Measurements from ENCODE around the gene RABL6. TPM values are rescaled to one million over a fixed set of nuclear protein-coding genes. Genes with fewer than 3 reads are reported as not detected.

Gene RABL6
- total RNA-seq, 4 donors from 2014 or later: 54.9 to 70.7 (median 61.5) TPM

DNA sequence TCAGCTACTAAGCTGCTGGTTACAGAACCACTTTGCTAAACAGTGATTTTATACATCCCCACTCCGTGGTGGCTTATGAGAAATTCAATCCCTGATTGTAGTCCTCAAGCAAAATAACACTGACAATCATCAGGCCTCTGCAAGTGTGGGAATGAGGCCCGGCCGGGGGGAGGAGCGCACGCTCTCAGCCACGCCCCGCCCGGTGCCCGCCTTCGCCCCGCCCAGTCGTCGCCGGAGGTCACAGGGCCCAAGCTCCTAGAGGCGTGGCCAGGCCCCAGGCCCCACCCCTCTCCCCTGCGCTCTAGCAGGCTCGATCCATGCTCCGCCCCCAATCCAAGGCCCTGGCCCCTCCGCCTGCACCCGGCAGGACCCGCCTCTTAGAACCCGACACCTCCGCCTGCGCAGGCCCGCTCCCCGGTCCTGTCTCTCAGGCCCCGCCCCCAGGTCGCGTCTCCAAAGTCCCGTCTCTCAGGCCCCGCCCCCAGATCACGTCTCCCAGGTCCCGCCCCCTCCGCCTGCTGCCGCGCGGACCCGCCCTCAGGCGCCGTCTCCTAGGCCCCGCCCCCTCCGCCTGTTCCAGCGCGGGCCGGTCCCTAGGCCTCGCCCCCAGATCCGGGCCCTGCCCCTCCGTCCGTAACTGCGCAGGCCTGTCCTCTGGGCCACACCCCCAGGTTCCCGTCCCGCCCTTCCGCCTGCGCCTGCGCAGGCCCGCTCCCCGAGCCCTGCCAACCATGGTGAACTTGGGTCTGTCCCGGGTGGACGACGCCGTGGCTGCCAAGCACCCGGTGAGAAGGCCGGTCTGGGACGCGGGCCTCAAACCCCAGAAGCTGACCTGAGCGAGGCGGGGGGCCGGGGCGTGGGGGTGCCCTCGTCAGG, 16.9 kb upstream of the RABL6 start, which contains the start of gene TMEM141:
TMEM141 (plus strand) TSS at position 705 of the 876 bp plus-strand sequence; CDS start at position 732, 27 bp downstream.
- peak in 3 of 4 donors; percentile 59 to 91 (median 74) for TF ChIP-seq POLR2A (IDR thresholded peaks at IDR 0.05)
- TF ChIP-seq, protein P1, sequence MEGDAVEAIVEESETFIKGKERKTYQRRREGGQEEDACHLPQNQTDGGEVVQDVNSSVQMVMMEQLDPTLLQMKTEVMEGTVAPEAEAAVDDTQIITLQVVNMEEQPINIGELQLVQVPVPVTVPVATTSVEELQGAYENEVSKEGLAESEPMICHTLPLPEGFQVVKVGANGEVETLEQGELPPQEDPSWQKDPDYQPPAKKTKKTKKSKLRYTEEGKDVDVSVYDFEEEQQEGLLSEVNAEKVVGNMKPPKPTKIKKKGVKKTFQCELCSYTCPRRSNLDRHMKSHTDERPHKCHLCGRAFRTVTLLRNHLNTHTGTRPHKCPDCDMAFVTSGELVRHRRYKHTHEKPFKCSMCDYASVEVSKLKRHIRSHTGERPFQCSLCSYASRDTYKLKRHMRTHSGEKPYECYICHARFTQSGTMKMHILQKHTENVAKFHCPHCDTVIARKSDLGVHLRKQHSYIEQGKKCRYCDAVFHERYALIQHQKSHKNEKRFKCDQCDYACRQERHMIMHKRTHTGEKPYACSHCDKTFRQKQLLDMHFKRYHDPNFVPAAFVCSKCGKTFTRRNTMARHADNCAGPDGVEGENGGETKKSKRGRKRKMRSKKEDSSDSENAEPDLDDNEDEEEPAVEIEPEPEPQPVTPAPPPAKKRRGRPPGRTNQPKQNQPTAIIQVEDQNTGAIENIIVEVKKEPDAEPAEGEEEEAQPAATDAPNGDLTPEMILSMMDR (IDR thresholded peaks at IDR 0.05): no peak
- peak; percentile 98 for DNase-seq

DNA sequence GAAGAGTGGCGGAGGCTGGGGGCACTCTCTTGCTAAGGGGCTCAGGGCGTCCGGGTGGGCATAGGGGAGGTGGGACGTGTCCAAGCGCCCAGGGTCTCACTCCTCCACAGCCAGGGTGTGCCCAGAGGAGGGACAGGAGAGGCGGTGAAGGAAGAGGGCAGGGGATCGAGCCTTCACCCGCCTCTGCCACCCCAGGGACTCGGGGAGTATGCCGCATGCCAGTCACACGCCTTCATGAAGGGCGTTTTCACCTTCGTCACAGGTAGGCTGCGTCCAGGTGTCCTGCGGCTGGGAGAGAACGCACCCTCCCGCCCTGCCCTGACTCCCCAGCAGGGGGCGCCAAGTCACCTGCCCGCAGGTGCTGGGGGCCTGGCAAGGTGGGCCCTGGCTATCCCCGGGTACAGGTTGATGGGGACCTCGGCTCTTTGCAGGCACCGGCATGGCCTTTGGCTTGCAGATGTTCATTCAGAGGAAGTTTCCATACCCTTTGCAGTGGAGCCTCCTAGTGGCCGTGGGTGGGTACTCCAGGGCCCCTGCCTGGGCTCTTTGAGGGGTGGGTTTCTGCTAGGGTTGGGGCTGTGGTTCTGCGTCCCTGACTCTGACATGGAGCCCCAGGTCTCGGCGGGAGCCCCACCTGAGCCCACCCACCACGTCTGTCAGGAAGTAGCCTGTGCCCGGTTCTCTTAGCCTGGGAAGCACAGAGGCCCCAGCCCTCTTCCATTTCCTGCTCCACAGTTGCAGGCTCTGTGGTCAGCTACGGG, 16.1 kb upstream of the RABL6 start:
- Histone ChIP-seq H3K4me1 (peaks cover 11 to 50% (median 17%) of the 10 kb centered on the region in 3 donors), H3K36me3 (peaks cover 0 to 23% (median 3%) of the 10 kb centered on the region in 3 donors), H3K4me3 (peak overlapping the region; percentile 47 to 90 (median 79)), H3K27ac (peak overlapping the region; percentile 99 to 100 (median 99)), H3K9me3 (no peaks in the 10 kb centered on the region), H3K27me3 (peaks cover 0 to 14% (median 0%) of the 10 kb centered on the region in 4 donors)
- intact Hi-C loops (cut with DNase I): no loop called here
- no peak for DNase-seq
- WGBS, 2 donors: 4% methylated on average over 9 of the region's 29 CpGs; no CpG with 5 or more reads in 1 of the 2 donors
- TF ChIP-seq POLR2A (IDR thresholded peaks at IDR 0.05): peak in 1 of 4 donors; percentile 22
- TF ChIP-seq, protein P1 (IDR thresholded peaks at IDR 0.05): peak; percentile 90 to 99 (median 97)

More for the DNA sequence above, 16.9 kb upstream of the RABL6 start, which contains the start of gene TMEM141:
- intact Hi-C loops (cut with DNase I): no loop called here
- Histone ChIP-seq H3K9me3 (no peaks in the 10 kb centered on the region), H3K27me3 (peaks cover 0 to 6% (median 0%) of the 10 kb centered on the region in 4 donors), H3K27ac (peak within 1 kb of the TSS; percentile 99 to 100 (median 99)), H3K36me3 (peaks cover 0 to 23% (median 3%) of the 10 kb centered on the region in 3 donors), H3K4me3 (peak within 1 kb of the TSS; percentile 47 to 90 (median 79)), H3K4me1 (peaks cover 11 to 42% (median 17%) of the 10 kb centered on the region in 3 donors)
- WGBS, 2 donors: 0 to 6% methylated on average over 2 to 5 of the region's 70 CpGs

DNA sequence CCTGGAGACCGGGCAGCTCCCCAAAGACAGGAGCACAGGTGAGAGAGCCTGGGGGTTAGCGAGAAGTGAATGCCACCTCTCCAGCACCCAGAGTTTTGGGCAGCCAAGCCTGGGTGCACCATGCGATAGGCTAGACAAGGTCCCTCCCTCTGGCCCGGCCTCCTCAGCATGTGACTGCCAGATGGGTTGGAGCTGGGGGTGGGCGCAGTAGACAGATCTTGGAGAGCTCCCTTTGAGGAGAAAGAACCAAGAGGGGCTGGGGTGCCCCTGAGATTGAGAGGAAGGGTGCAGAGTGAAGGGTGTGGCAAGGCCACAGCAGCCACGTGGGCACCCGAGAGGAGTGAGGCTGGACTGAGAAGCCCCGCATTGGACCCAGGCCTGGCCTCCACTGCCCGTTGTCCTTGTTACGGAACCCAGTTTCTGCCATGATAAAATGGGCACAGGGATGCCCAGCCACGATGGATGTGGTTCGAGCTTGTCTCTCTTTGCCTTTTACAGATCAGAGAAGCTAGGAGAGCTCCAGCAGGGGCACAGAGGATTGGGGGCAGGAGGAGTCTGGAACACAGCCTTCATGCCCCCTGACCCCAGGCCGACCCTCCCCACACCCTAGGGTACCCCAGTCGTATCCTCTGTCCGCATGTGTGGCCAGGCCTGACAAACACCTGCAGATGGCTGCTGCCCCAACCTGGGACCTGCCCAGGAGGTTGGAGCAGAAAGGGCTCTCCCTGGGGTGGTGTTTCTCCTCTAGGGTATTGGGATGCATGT, 15.2 kb upstream of the RABL6 start:
- no peak for DNase-seq
- Histone ChIP-seq H3K27me3 (peaks cover 0 to 22% (median 0%) of the 10 kb centered on the region in 4 donors), H3K27ac (peak overlapping the region in 3 of 4 donors; percentile 99), H3K36me3 (peaks cover 0 to 23% (median 3%) of the 10 kb centered on the region in 3 donors), H3K9me3 (no peaks in the 10 kb centered on the region), H3K4me1 (peaks cover 11 to 52% (median 17%) of the 10 kb centered on the region in 3 donors), H3K4me3 (peak overlapping the region in 3 of 4 donors; percentile 77 to 90 (median 81))
- intact Hi-C loops (cut with DNase I): no loop called here
- WGBS, 2 donors: 69 to 77% methylated on average over 10 to 11 of the region's 15 CpGs
- TF ChIP-seq, protein P1 (IDR thresholded peaks at IDR 0.05): no peak
- TF ChIP-seq POLR2A (IDR thresholded peaks at IDR 0.05): no peak

- peaks cover 11 to 48% (median 17%) of the 10 kb centered on the region in 3 donors for H3K4me1 ChIP-seq
- no peak overlapping the region for H3K27ac ChIP-seq
Measured at GRCh38 chr9:136793086-136793946, 14.4 kb upstream of the RABL6 start.

More at GRCh38 chr9:136793086-136793946, 14.4 kb upstream of the RABL6 start:
- Histone ChIP-seq H3K36me3 (peaks cover 0 to 23% (median 3%) of the 10 kb centered on the region in 3 donors), H3K9me3 (no peaks in the 10 kb centered on the region), H3K27me3 (peaks cover 0 to 30% (median 2%) of the 10 kb centered on the region in 4 donors), H3K4me3 (no peak overlapping the region)
- WGBS, 2 donors: 72 to 75% methylated on average over 15 to 16 of the region's 17 CpGs
- TF ChIP-seq, protein P1 (IDR thresholded peaks at IDR 0.05): no peak
- no peak for TF ChIP-seq POLR2A (IDR thresholded peaks at IDR 0.05)
- no peak for DNase-seq
- intact Hi-C loops (cut with DNase I): no loop called here

Measured in esophagus squamous epithelium (tissue), 5 donors.